Fibroblast of lung (primary cell): ENCODE results near the gene NDUFS8. TPM values are rescaled to one million over a fixed set of nuclear protein-coding genes. Genes with fewer than 3 reads are reported as not detected.

ENCODE experiments used
- DNase-seq, 2 donors: peaks; one replicate each; pipeline versions ENCODE4 v3.0.0 to v3.0.0-alpha.2; 2010; ENCODE audit warnings: low read depth in 2 of 2
- H2AFZ ChIP-seq: 2 replicates; pipeline ENCODE4 v1.5.1; 2012; ENCODE audit warnings: low read length, control low read depth, inconsistent platforms
- H3K27ac ChIP-seq: 2 replicates; pipeline ENCODE4 v1.5.1; 2011; ENCODE audit warnings: low read length, control low read depth; ENCODE audit not compliant: insufficient read depth
- H3K27me3 ChIP-seq: 2 replicates; pipeline ENCODE4 v1.5.1; 2011; ENCODE audit warnings: mild to moderate bottlenecking, low read length; ENCODE audit not compliant: control insufficient read depth, insufficient read depth
- H3K36me3 ChIP-seq: 2 replicates; pipeline ENCODE4 v1.5.1; 2011; ENCODE audit warnings: low read length; ENCODE audit not compliant: control insufficient read depth, insufficient read depth
- H3K4me1 ChIP-seq: 2 replicates; pipeline ENCODE4 v1.5.1; 2011; ENCODE audit warnings: low read length; ENCODE audit not compliant: control insufficient read depth, insufficient read depth; ENCODE audit errors: extremely low read depth
- H3K4me2 ChIP-seq: 2 replicates; pipeline ENCODE4 v1.5.1; 2011; ENCODE audit warnings: low read length, control low read depth; ENCODE audit not compliant: insufficient read depth; ENCODE audit errors: extremely low read depth
- H3K4me3 ChIP-seq, 4 experiments: fragments of 200-600 bp in 1 of 4; sonication (generic) in 1 of 4; replicated peaks in 1 of 4; 2 replicates each; pipeline ENCODE4 v1.5.1; 2011 to 2016; ENCODE audit warnings: low read length in 4 of 4, low read depth in 3 of 4, mild to moderate bottlenecking in 3 of 4, control low read depth in 2 of 4, inconsistent platforms in 1 of 4, mixed read lengths in 1 of 4; ENCODE audit not compliant: insufficient read depth in 1 of 4; ENCODE audit errors: control extremely low read depth in 1 of 4
- H3K79me2 ChIP-seq: 2 replicates; pipeline ENCODE4 v1.5.1; 2012; ENCODE audit warnings: mild to moderate bottlenecking, low read length, inconsistent platforms; ENCODE audit not compliant: control insufficient read depth, insufficient read depth
- H3K9ac ChIP-seq: 2 replicates; pipeline ENCODE4 v1.5.1; 2011; ENCODE audit warnings: mild to moderate bottlenecking, low read length, control low read depth; ENCODE audit not compliant: insufficient read depth
- H3K9me3 ChIP-seq: 2 replicates; pipeline ENCODE4 v1.5.1; 2012; ENCODE audit warnings: low read depth, low read length; ENCODE audit not compliant: control insufficient read depth, insufficient read depth
- H4K20me1 ChIP-seq: 2 replicates; pipeline ENCODE4 v1.5.1; 2011; ENCODE audit warnings: low read length; ENCODE audit not compliant: control insufficient read depth, insufficient read depth; ENCODE audit errors: extremely low read depth
- EZH2 ChIP-seq: IDR thresholded peaks from 2 replicates; pipeline ENCODE4 v1.5.1; 2012; ENCODE audit warnings: low read length, control low read depth, mild to moderate bottlenecking; ENCODE audit errors: missing control alignments
- polyA plus RNA-seq, 2 donors: library from polyadenylated mRNA; depleted of rRNA in 1 of 2; stranded (reverse) in 1 of 2; unstranded in 1 of 2; fragments of >200 nt; gene quantifications; 2 replicates each; pipeline ENCODE4 v1.2.1, GENCODE V29; 2011 to 2012; ENCODE audit warnings: missing spikeins in 1 of 2
- total RNA-seq: library from RNA; depleted of rRNA; stranded (reverse); fragments of >200 nt; gene quantifications from 2 replicates; pipeline ENCODE4 v1.2.1, GENCODE V29; 2014
- TF ChIP-seq, protein P1 (sequence below), 2 donors: IDR thresholded peaks in 1 of 2; conservative IDR thresholded peaks in 1 of 2; 1 replicate in 1 of 2; 2 replicates in 1 of 2; pipeline ENCODE4 v1.5.1; 2011 to 2012; ENCODE audit warnings: low read length in 2 of 2, control low read depth in 1 of 2, inconsistent platforms in 1 of 2, low read depth in 1 of 2, mild to moderate bottlenecking in 1 of 2

NDUFS8 gene
- total and polyA plus RNA-seq, 2 donors (not counting 1 experiment from before 2014, with no cell fraction given): 36.3 to 148 TPM

DNA sequence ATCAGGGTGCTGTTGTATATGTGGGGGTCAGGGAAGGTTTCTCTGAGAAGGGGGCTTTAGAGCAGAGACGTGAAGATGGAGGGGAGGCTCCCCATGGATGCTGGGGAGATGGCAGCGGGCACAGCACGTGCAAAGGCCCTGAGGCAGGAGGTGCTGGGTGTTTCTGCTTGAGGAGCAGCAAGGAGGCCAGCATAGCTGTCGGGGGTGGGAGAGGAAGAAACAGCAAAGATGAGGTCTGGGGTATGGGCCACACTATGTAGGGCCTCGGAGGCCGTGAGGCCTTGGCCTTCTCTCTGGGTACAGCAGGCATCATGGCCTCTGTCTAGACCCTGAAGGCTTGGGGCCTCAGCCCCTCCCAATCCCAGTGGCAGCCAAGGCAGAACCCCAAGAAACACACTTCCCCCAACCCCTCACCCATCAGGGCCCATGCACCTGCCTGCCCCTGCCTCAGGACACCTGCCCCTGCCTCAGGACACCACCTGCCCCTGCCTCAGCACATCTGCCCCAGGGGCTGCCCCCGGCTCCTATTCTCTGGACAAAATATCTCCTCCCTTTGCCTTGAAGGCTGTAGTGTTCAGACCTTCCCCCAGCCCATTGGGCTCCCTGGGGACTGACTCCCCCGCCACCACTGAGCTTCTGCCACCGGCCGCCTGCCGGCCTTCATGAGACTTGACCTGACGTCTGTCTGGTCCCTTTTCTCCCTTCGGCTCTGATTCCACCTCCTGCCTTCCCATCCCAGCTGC, 14.1 kb upstream of the NDUFS8 start:
- Histone ChIP-seq H3K27me3 (no peaks in the 10 kb centered on the region), H3K4me2 (no peak overlapping the region), H3K4me3 (no peak overlapping the region), H3K9me3 (no peaks in the 10 kb centered on the region), H3K27ac (no peak overlapping the region), H3K9ac (no peak overlapping the region), H3K36me3 (peaks cover 8% of the 10 kb centered on the region), H3K79me2 (peaks cover 21% of the 10 kb centered on the region), H3K4me1 (peaks cover 40% of the 10 kb centered on the region), H4K20me1 (no peaks in the 10 kb centered on the region), H2AFZ (no peak overlapping the region)
- no peak for DNase-seq
- no peak for TF ChIP-seq EZH2
- TF ChIP-seq, protein P1, sequence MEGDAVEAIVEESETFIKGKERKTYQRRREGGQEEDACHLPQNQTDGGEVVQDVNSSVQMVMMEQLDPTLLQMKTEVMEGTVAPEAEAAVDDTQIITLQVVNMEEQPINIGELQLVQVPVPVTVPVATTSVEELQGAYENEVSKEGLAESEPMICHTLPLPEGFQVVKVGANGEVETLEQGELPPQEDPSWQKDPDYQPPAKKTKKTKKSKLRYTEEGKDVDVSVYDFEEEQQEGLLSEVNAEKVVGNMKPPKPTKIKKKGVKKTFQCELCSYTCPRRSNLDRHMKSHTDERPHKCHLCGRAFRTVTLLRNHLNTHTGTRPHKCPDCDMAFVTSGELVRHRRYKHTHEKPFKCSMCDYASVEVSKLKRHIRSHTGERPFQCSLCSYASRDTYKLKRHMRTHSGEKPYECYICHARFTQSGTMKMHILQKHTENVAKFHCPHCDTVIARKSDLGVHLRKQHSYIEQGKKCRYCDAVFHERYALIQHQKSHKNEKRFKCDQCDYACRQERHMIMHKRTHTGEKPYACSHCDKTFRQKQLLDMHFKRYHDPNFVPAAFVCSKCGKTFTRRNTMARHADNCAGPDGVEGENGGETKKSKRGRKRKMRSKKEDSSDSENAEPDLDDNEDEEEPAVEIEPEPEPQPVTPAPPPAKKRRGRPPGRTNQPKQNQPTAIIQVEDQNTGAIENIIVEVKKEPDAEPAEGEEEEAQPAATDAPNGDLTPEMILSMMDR (conservative IDR thresholded peaks at IDR 0.05 in 1 of 2, IDR thresholded peaks at IDR 0.05 in 1 of 2; ENCODE audit: low read depth in 1 of 2, low read length in 2 of 2): no peak

GRCh38 chr11:68016904-68017817, 13.3 kb upstream of the NDUFS8 start:
- H3K4me3 ChIP-seq: no peak overlapping the region
- no peaks in the 10 kb centered on the region for H3K27me3 ChIP-seq
- no peak for TF ChIP-seq EZH2
- TF ChIP-seq, protein P1 (conservative IDR thresholded peaks at IDR 0.05 in 1 of 2, IDR thresholded peaks at IDR 0.05 in 1 of 2; ENCODE audit: low read depth in 1 of 2, low read length in 2 of 2): no peak
- DNase-seq: peak in 1 of 2 donors; percentile 29
- no peaks in the 10 kb centered on the region for H3K9me3 ChIP-seq
- no peak overlapping the region for H3K4me2 ChIP-seq
- H4K20me1 ChIP-seq: no peaks in the 10 kb centered on the region
- H3K9ac ChIP-seq: no peak overlapping the region
- peaks cover 13% of the 10 kb centered on the region for H3K79me2 ChIP-seq
- no peak overlapping the region for H2AFZ ChIP-seq
- H3K27ac ChIP-seq: no peak overlapping the region
- H3K4me1 ChIP-seq: peaks cover 33% of the 10 kb centered on the region
- peaks cover 9% of the 10 kb centered on the region for H3K36me3 ChIP-seq

- Histone ChIP-seq H3K4me1 (peaks cover 24% of the 10 kb centered on the region), H4K20me1 (no peaks in the 10 kb centered on the region), H3K27ac (no peak overlapping the region), H3K27me3 (no peaks in the 10 kb centered on the region), H3K79me2 (peaks cover 6% of the 10 kb centered on the region), H3K36me3 (peaks cover 9% of the 10 kb centered on the region), H3K4me3 (no peak overlapping the region), H3K9ac (no peak overlapping the region), H3K4me2 (no peak overlapping the region), H3K9me3 (no peaks in the 10 kb centered on the region), H2AFZ (no peak overlapping the region)
- no peak for DNase-seq
- no peak for TF ChIP-seq EZH2
- TF ChIP-seq, protein P1 (conservative IDR thresholded peaks at IDR 0.05 in 1 of 2, IDR thresholded peaks at IDR 0.05 in 1 of 2; ENCODE audit: low read depth in 1 of 2, low read length in 2 of 2): no peak
Measured at GRCh38 chr11:68017980-68018729, 12.3 kb upstream of the NDUFS8 start.
